Muscle of back (tissue), 11 donors: ENCODE data around the gene CCDC171. TPM values are rescaled to one million over a fixed set of nuclear protein-coding genes. Genes with fewer than 3 reads are reported as not detected.
"Not testable (repeated sequence)": the region's sequence is repeated elsewhere in the genome, so short reads cannot be mapped to it uniquely, and the experiment has no call there.

Experiments used
- DNase-seq, 3 donors: peaks; one replicate each; pipeline versions ENCODE4 v3.0.0 to v3.0.0-alpha.2; 2013
- polyA plus RNA-seq, 10 donors: library from polyadenylated mRNA; unstranded; fragments of 120-200 nt; gene quantifications; one replicate each; pipeline ENCODE4 v1.2.1, GENCODE V29; 2013; ENCODE audit not compliant: insufficient read length in 10 of 10

Gene CCDC171
- polyA plus RNA-seq, 10 donors, result 0.98 to 3.7 (median 2.2) TPM

- no peak for DNase-seq
These were observed 202.8 kb downstream of the CCDC171 start for GRCh38 chr9:15755660-15756059.

GRCh38 chr9:15761551-15761950, 208.7 kb downstream of the CCDC171 start:
- DNase-seq, result no peak

- no peak for DNase-seq
These were observed 210.5 kb downstream of the CCDC171 start for GRCh38 chr9:15763371-15763770.

DNA sequence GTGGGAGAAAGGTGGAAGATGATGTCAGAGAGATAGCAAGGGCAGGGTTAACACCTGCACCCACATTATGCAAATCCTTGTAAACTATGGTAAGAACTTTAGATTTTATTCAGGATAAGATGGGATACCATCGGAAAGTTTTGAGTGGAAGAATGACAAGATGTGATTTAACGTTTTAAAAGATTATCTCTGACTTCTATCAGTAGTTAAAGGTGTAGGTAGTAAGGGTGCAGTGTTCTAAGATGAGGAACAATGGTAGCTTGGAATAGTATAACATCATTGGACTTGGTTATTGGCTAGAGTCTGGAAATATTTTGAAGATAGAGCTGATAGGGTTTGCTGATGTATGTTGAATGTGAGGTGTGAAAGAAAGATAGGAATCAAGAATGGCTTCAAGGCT, 211.3 kb downstream of the CCDC171 start:
- DNase-seq, result no peak

GRCh38 chr9:15769547-15769946, 216.7 kb downstream of the CCDC171 start:
- no peak for DNase-seq

DNA sequence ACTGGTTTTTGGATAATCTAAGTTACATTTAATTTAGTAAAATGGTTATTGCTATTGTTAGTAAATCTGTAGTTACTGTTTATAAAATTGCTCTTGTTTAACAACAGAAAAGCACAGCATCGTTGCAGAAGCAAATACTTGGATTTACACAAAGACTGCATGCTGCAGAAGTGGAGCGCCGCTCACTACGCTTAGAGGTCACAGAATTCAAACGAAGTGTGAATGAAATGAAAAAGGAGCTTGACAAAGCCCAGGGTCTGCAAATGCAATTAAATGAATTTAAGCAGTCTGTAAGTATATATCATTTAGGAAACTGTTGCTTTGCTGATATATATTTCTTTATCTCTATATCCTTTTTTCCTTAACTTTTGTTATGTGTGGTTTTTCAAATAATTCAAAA, 226.0 kb downstream of the CCDC171 start:
- DNase-seq, result no peak

DNA sequence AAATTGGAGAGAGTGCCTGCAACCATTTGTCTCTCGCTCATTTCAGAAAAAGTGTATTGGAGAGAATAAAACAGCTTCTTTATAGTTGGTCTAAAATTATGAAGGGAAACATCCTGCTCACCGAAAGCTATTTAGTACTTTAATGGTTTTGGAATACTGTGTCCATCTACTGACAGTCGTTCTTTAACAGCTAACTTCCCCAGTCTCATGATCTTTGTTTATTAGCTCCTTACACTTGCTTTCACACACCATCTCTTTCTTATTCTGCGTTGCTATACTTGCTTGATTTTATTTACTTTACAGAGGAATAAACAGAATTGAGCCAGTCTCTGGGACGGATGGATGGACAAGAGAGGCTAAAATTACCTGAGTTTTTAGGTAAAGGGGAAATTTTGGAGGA, 229.3 kb downstream of the CCDC171 start:
- DNase-seq, result no peak

- DNase-seq, result no peak
These were observed 232.7 kb downstream of the CCDC171 start for GRCh38 chr9:15785584-15785983.

GRCh38 chr9:15786616-15787015, 233.8 kb downstream of the CCDC171 start:
- no peak for DNase-seq

DNA sequence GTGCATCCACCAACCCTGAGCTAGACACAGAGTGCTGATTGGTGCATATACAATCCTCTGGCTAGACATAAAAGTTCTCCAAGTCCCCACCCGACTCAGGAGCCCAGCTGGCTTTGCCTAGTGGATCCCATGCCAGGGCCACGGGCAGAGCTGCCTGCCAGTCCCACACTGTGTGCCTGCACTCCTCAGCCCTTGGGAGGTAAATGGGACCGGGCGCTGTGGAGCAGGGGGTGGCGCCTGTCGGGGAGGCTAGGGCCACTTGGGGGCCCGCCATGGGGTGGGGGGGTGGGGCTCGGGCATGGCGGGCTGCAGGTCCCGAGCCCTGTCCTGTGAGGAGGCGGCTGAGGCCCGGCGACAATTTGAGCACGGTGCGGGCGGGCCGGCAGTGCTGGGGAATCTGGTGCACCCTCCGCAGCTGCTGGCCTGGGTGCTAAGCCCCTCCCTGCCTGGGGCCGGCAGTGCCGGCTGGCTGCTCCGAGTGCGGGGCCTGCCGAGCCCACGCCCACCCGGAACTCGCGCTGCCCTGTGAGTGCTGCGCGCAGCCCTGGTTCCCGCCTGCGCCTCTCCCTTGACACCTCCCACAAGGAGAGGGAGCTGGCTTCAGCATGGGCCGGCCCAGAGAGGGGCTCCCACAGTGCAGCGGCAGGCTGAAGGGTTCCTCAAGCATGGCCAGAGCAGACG, 257.5 kb downstream of the CCDC171 start:
- DNase-seq, result not testable (repeated sequence)

DNA sequence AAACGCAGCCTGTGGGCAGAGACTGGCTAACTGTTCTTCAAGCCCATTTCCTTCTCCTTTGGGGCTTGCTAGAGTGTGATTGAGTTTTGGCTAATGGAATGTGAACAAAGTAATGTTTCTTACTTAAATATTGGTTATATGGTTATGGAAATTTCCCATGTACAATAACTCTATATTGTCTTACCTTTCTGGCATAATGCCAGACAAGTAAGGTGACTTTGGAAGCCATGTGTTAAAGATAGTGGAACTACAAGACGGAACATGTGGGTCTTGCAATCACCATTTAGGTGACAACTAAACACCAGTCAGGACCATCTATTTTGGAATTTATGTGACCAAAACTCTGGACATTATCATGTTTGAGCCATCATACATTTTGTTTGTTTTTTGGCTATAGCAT, 260.2 kb downstream of the CCDC171 start:
- no peak for DNase-seq

DNA sequence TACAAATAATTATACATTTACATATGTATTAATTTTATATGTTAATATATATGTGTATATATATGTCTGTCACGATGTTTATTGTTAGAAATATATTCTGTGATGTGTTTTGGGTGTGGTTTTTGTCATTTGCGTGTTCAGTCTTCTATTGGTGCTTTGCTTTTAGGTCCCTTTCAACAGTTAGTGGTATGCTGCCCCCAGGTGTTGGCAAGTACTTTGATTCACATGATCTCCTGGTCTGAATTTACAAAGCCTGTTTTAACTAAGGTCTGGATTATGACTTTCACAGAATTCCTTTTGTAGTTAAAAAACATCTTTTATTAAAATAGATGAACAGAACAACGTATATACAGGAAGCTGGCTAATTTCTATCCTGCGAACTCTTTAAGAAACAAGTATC, 271.5 kb downstream of the CCDC171 start:
- no peak for DNase-seq

- no peak for DNase-seq
These were observed 278.5 kb downstream of the CCDC171 start for GRCh38 chr9:15831384-15831783.

DNA sequence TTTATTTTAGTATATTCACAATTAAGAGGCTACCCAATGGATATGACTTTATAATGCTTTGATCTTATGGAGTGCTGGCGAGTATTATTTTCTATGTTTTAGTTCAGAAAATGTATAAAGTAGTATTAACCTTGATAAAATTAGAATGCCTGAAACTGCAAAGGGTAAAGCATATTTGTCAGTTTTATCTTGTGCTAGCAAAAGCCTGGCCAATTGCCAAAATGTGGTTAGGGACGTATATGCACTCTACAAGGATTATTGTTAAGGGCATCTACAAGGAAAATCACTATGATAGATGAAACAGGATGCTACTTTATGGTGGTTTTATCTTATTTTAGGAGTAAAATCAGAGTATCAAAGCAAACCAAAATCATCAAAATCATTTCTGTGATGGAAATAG, 281.7 kb downstream of the CCDC171 start:
- DNase-seq, result peak in 2 of 3 donors; percentile 1 to 5

DNA sequence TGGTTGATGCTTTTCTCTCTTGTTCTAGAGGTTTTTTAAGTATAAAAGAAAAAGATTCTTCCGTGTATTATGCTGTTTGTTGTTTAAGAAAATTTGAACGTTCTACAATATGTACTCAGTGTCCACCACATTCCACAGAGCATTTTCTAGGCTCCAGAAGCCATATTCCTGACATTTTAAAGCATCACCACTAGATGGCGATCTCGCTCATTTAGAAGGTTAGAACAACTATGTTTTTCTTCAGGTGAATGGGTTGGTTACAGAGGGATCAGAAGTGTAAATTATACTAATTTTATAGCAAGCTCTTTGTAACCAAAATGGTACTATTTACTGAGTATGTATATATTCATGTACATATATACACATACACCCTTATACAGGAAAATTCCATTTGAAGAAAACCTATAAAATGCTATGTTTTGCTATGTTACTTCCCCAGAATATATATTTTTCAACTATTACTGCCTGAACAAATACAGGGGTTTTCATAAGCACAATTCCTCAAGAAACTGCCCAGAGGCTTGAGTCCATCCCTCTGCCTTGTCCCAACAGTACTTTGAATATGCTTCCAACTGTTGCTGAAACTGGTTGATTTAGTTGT, 284.3 kb downstream of the CCDC171 start:
- DNase-seq, result peak; percentile 37 to 66 (median 46)

DNA sequence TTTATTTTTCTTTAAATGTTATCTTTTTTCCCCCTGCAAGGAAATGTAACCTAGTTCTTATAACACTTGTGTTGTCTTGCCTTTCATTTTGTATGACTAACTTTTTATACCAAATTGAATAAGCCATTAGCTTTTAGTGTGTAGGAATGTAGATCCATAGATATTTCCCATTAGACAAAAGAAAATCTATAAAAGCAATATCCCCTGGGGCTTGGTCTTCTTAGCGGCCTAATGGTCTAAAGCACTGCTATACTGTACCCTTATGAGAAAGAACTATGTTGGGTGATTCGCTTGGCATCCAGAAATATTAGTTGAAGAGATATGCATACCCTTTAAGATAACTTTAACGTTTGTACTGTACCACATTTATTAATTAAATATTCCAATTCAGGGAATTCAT, 289.2 kb downstream of the CCDC171 start:
- no peak for DNase-seq

GRCh38 chr9:15843316-15843715, 290.5 kb downstream of the CCDC171 start:
- DNase-seq, result no peak

DNA sequence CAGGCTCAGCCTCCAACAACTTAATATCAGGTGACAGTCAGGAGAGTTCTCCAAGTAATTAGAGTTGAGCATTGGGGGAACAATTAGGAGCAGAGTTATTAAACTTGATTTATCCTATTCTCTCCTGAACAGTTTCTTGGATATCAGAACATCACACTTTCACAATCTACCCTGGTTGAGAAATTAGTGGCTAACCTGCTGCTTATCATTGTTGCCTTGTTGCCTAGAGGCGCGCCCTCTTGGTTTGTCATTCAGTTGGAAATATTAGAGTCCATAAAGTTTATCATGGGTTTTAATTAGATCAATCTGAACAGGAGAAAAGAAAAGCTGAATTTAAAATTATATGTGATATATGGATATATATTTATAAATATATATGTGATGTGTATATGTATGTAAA, 291.1 kb downstream of the CCDC171 start:
- DNase-seq, result no peak

GRCh38 chr9:15846611-15847010, 293.8 kb downstream of the CCDC171 start:
- DNase-seq, result no peak

GRCh38 chr9:15849871-15850270, 297.0 kb downstream of the CCDC171 start:
- no peak for DNase-seq

GRCh38 chr9:15851766-15852165, 298.9 kb downstream of the CCDC171 start:
- DNase-seq, result no peak

GRCh38 chr9:15856591-15856990, 303.7 kb downstream of the CCDC171 start:
- peak in 1 of 3 donors; percentile 30 for DNase-seq

- no peak for DNase-seq
These were observed 314.5 kb downstream of the CCDC171 start for GRCh38 chr9:15867334-15867733.

DNA sequence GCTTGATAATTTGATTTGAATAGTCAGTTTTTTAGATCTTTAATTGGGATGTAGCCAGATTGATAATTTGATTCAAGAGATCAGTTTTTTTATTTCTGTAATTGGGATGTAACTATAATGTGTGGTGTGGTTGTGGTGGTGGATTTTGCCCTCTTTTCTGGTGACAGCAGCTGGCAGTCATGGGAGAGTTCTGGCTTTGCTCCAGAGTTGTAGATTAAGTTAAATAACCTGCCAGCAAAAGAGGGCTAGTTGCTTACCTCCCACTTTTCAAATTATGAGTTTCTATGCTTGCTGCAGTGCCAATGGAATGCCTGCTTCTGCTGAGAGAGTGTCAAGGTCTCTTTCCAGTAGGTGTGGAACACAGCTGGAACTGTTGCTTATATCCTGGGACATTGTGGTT, 315.1 kb downstream of the CCDC171 start:
- DNase-seq, result no peak
